SK-N-SH (cell line): ENCODE measurements around the gene CENPO. TPM values are rescaled to one million over a fixed set of nuclear protein-coding genes. Genes with fewer than 3 reads are reported as not detected.

Source experiments
- CTCF ChIA-PET: fragments of 300-600, 350-600 bp; formaldehyde crosslinking; extraction: SDS; loops from one replicate; lab custom pipeline; 2021; lab: Yijun Ruan, JAX
- POLR2A ChIA-PET: fragments of 350-600 bp; sonication (Branson Sonifier 250); formaldehyde crosslinking; extraction: SDS; loops from one replicate; lab custom pipeline; 2020; ENCODE audit warnings: antibody characterized with exemption, inconsistent platforms; lab: Yijun Ruan, JAX
- DNase-seq: peaks from one replicate; pipeline ENCODE4 v3.0.0; 2012
- H2AFZ ChIP-seq: fragments of 200-600 bp; sonication (generic); 2 replicates; pipeline ENCODE4 v1.8.1; 2016; ENCODE audit warnings: antibody characterized with exemption, mild to moderate bottlenecking, low read depth
- H3F3A ChIP-seq: fragments of 200-600 bp; sonication (generic); replicated peaks from 2 replicates; pipeline ENCODE3; 2016; ENCODE audit warnings: antibody characterized with exemption, mild to moderate bottlenecking; ENCODE audit not compliant: insufficient read depth
- H3K27ac ChIP-seq, 2 experiments: fragments of 200-500 bp in 1 of 2; fragments of 200-600 bp in 1 of 2; sonication (Bioruptor generic) in 1 of 2; sonication (generic), shearing (Covaris generic) in 1 of 2; 2 replicates each; pipeline versions ENCODE4 v1.5.1 to v1.6.1; 2014 to 2016; ENCODE audit warnings: low read depth in 2 of 2, inconsistent platforms in 1 of 2, low read length in 1 of 2, mild to moderate bottlenecking in 1 of 2, mixed read lengths in 1 of 2
- H3K27me3 ChIP-seq: fragments of 200-600 bp; sonication (generic), shearing (Covaris generic); 2 replicates; pipeline ENCODE4 v1.6.1; 2016; ENCODE audit warnings: mixed run types; ENCODE audit not compliant: insufficient read depth
- H3K36me3 ChIP-seq, 2 experiments: fragments of 200-500 bp in 1 of 2; fragments of 200-600 bp in 1 of 2; sonication (Bioruptor generic) in 1 of 2; sonication (generic) in 1 of 2; replicated peaks in 1 of 2; 2 replicates each; pipeline versions ENCODE3 to v1.5.1; 2014 to 2016; ENCODE audit warnings: low read length in 1 of 2, mild to moderate bottlenecking in 1 of 2; ENCODE audit not compliant: insufficient read depth in 2 of 2, control insufficient read depth in 1 of 2
- H3K4me1 ChIP-seq, 2 experiments: fragments of 200-500 bp in 1 of 2; fragments of 200-600 bp in 1 of 2; sonication (Bioruptor generic) in 1 of 2; sonication (generic), shearing (Covaris generic) in 1 of 2; 2 replicates each; pipeline versions ENCODE4 v1.5.1 to v1.6.1; 2014 to 2016; ENCODE audit warnings: low read depth in 1 of 2, low read length in 1 of 2, mixed run types in 1 of 2; ENCODE audit not compliant: insufficient read depth in 2 of 2, control insufficient read depth in 1 of 2
- H3K4me2 ChIP-seq: fragments of 200-600 bp; sonication (generic), shearing (Covaris generic); 2 replicates; pipeline ENCODE4 v1.6.1; 2017; ENCODE audit warnings: mixed run types
- H3K4me3 ChIP-seq, 2 experiments: fragments of 200-500 bp in 1 of 2; fragments of 200-600 bp in 1 of 2; sonication (Bioruptor generic) in 1 of 2; sonication (generic), shearing (Covaris generic) in 1 of 2; 2 replicates each; pipeline versions ENCODE4 v1.5.1 to v1.8.1; 2014 to 2016; ENCODE audit warnings: low read depth in 2 of 2, inconsistent platforms in 1 of 2, low read length in 1 of 2, mild to moderate bottlenecking in 1 of 2, mixed read lengths in 1 of 2, moderate library complexity in 1 of 2
- H3K79me2 ChIP-seq: fragments of 200-600 bp; sonication (generic); 2 replicates; pipeline ENCODE4 v1.8.1; 2017; ENCODE audit warnings: mild to moderate bottlenecking; ENCODE audit not compliant: insufficient read depth
- H3K9ac ChIP-seq: fragments of 200-600 bp; sonication (generic); 2 replicates; pipeline ENCODE4 v1.6.1; 2017; ENCODE audit warnings: mixed run types
- H3K9me2 ChIP-seq: fragments of 200-600 bp; sonication (generic); 2 replicates; pipeline ENCODE4 v1.6.1; 2017; ENCODE audit warnings: mixed run types
- H3K9me3 ChIP-seq: fragments of 200-600 bp; sonication (generic); 2 replicates; pipeline ENCODE4 v1.6.1; 2017; ENCODE audit warnings: mixed run types, mild to moderate bottlenecking, moderate library complexity
- H4K20me1 ChIP-seq: fragments of 200-600 bp; sonication (generic); 2 replicates; pipeline ENCODE4 v1.6.1; 2017; ENCODE audit warnings: mild to moderate bottlenecking, mixed run types; ENCODE audit not compliant: insufficient read depth
- CHD2 ChIP-seq: fragments of 150-350 bp; IDR thresholded peaks from 2 replicates; pipeline ENCODE4 v1.6.1; 2018; ENCODE audit warnings: low read length; ENCODE audit not compliant: partially characterized antibody
- ELF1 ChIP-seq: IDR thresholded peaks from 2 replicates; pipeline ENCODE4 v1.4.0; 2012
- EP300 ChIP-seq, 2 experiments: IDR thresholded peaks; 2 replicates each; pipeline versions ENCODE4 v1.4.0 to v1.6.1; 2012; ENCODE audit warnings: borderline replicate concordance in 1 of 2, low read depth in 1 of 2, low read length in 1 of 2
- EZH2phosphoT487 ChIP-seq: fragments of 200-600 bp; sonication (generic); IDR thresholded peaks from 2 replicates; pipeline ENCODE4 v1.6.1; 2017; ENCODE audit warnings: low read depth, mixed run types, mild to moderate bottlenecking, antibody characterized with exemption, moderate library complexity, borderline replicate concordance
- FOSL2 ChIP-seq: IDR thresholded peaks from 2 replicates; pipeline ENCODE4 v1.4.0; 2012; ENCODE audit warnings: low read depth, mild to moderate bottlenecking, moderate library complexity, borderline replicate concordance
- FOXJ3 ChIP-seq: sonication (generic); formaldehyde crosslinking; IDR thresholded peaks from 2 replicates; pipeline ENCODE4 v1.5.1; 2020; ENCODE audit warnings: mild to moderate bottlenecking, missing genetic modification reagents
- FOXM1 ChIP-seq: IDR thresholded peaks from 2 replicates; pipeline ENCODE4 v1.4.0; 2012; ENCODE audit warnings: low read depth, mild to moderate bottlenecking
- IRF3 ChIP-seq: fragments of 150-350 bp; IDR thresholded peaks from 2 replicates; pipeline ENCODE4 v1.6.1; 2016; ENCODE audit warnings: mild to moderate bottlenecking, low read depth, low read length
- MAX ChIP-seq: IDR thresholded peaks from 2 replicates; pipeline ENCODE4 v1.4.0; 2012; ENCODE audit warnings: low read depth
- MEF2A ChIP-seq: IDR thresholded peaks from 2 replicates; pipeline ENCODE4 v1.4.0; 2012; ENCODE audit warnings: low read depth, borderline replicate concordance
- TAF1 ChIP-seq: IDR thresholded peaks from 2 replicates; pipeline ENCODE4 v1.6.1; 2012; ENCODE audit warnings: low read depth, mild to moderate bottlenecking, low read length, moderate library complexity, borderline replicate concordance
- TEAD4 ChIP-seq: IDR thresholded peaks from 2 replicates; pipeline ENCODE4 v1.4.0; 2012; ENCODE audit warnings: mild to moderate bottlenecking, borderline replicate concordance; ENCODE audit not compliant: insufficient read depth
- YY1 ChIP-seq: IDR thresholded peaks from 2 replicates; pipeline ENCODE4 v1.4.0; 2012; ENCODE audit warnings: low read depth, mild to moderate bottlenecking
- ZBTB33 ChIP-seq: IDR thresholded peaks from 2 replicates; pipeline ENCODE4 v1.4.0; 2012; ENCODE audit warnings: low read depth, borderline replicate concordance
- WGBS: methylation state at CpG from one replicate; pipeline ENCODE4 v1.1.6; 2017; ENCODE audit warnings: low lambda C conversion rate; 5-methylcytosine and 5-hydroxymethylcytosine counted together
- polyA plus RNA-seq, 3 experiments: library from polyadenylated mRNA; depleted of rRNA; stranded (reverse); fragments of >200 nt; gene quantifications; 2 replicates each; pipeline ENCODE4 v1.2.3, GENCODE V29; 2012
- TF ChIP-seq, protein P1 (sequence below): IDR thresholded peaks from 2 replicates; pipeline ENCODE4; 2012
- TF ChIP-seq, protein P2 (sequence below): IDR thresholded peaks from 2 replicates; pipeline ENCODE4 v1.4.0; 2012; ENCODE audit warnings: low read depth, borderline replicate concordance
- TF ChIP-seq, protein P3 (sequence below): IDR thresholded peaks from 2 replicates; pipeline ENCODE4 v1.6.1; 2012; ENCODE audit warnings: mild to moderate bottlenecking, low read depth, low read length, moderate library complexity
- TF ChIP-seq, protein P4 (sequence below): fragments of 150-350 bp; IDR thresholded peaks from 2 replicates; pipeline ENCODE4 v1.6.1; 2017; ENCODE audit warnings: antibody characterized with exemption, low read length, low read depth, borderline replicate concordance

CENPO gene
- polyA plus RNA-seq, 1 of the 3 experiments (the other 2 are of a cell fraction): 18.3 TPM

GRCh38 chr2:24843330-24843860 is 50.2 kb downstream of the CENPO start:
- CTCF ChIA-PET: interaction anchor here (1.0 to 1.6 kb wide), 2 partner anchors 10 to 16 kb away, joined by 3 to 7 read pairs; no protein-coding TSS in a partner anchor
- TF ChIP-seq FOXM1: no peak
- TF ChIP-seq, protein P1, sequence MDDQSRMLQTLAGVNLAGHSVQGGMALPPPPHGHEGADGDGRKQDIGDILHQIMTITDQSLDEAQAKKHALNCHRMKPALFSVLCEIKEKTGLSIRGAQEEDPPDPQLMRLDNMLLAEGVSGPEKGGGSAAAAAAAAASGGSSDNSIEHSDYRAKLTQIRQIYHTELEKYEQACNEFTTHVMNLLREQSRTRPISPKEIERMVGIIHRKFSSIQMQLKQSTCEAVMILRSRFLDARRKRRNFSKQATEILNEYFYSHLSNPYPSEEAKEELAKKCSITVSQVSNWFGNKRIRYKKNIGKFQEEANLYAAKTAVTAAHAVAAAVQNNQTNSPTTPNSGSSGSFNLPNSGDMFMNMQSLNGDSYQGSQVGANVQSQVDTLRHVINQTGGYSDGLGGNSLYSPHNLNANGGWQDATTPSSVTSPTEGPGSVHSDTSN: no peak
- TF ChIP-seq ELF1: no peak
- TF ChIP-seq, protein P2, sequence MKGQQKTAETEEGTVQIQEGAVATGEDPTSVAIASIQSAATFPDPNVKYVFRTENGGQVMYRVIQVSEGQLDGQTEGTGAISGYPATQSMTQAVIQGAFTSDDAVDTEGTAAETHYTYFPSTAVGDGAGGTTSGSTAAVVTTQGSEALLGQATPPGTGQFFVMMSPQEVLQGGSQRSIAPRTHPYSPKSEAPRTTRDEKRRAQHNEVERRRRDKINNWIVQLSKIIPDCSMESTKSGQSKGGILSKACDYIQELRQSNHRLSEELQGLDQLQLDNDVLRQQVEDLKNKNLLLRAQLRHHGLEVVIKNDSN: no peak
- no peak for TF ChIP-seq TAF1
- TF ChIP-seq CHD2: no peak
- TF ChIP-seq ZBTB33: no peak
- TF ChIP-seq FOSL2: no peak
- TF ChIP-seq IRF3: no peak
- TF ChIP-seq, protein P3, sequence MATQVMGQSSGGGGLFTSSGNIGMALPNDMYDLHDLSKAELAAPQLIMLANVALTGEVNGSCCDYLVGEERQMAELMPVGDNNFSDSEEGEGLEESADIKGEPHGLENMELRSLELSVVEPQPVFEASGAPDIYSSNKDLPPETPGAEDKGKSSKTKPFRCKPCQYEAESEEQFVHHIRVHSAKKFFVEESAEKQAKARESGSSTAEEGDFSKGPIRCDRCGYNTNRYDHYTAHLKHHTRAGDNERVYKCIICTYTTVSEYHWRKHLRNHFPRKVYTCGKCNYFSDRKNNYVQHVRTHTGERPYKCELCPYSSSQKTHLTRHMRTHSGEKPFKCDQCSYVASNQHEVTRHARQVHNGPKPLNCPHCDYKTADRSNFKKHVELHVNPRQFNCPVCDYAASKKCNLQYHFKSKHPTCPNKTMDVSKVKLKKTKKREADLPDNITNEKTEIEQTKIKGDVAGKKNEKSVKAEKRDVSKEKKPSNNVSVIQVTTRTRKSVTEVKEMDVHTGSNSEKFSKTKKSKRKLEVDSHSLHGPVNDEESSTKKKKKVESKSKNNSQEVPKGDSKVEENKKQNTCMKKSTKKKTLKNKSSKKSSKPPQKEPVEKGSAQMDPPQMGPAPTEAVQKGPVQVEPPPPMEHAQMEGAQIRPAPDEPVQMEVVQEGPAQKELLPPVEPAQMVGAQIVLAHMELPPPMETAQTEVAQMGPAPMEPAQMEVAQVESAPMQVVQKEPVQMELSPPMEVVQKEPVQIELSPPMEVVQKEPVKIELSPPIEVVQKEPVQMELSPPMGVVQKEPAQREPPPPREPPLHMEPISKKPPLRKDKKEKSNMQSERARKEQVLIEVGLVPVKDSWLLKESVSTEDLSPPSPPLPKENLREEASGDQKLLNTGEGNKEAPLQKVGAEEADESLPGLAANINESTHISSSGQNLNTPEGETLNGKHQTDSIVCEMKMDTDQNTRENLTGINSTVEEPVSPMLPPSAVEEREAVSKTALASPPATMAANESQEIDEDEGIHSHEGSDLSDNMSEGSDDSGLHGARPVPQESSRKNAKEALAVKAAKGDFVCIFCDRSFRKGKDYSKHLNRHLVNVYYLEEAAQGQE: no peak
- TF ChIP-seq, protein P4, sequence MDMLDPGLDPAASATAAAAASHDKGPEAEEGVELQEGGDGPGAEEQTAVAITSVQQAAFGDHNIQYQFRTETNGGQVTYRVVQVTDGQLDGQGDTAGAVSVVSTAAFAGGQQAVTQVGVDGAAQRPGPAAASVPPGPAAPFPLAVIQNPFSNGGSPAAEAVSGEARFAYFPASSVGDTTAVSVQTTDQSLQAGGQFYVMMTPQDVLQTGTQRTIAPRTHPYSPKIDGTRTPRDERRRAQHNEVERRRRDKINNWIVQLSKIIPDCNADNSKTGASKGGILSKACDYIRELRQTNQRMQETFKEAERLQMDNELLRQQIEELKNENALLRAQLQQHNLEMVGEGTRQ: no peak
- no peak for TF ChIP-seq EZH2phosphoT487
- no peak for TF ChIP-seq EP300 (IDR thresholded peaks at IDR 0.05; ENCODE audit: borderline replicate concordance in 1 of 2, low read depth in 1 of 2, low read length in 1 of 2)
- no peak for TF ChIP-seq FOXJ3 (CRISPR knock-in tag)
- no peak for TF ChIP-seq TEAD4
- no peak for TF ChIP-seq MAX
- TF ChIP-seq MEF2A: no peak
- no peak for TF ChIP-seq YY1
- POLR2A ChIA-PET: no interaction called here
- Histone ChIP-seq H4K20me1 (no peaks in the 10 kb centered on the region), H2AFZ (no peak overlapping the region), H3K27ac (no peak overlapping the region), H3K9me3 (no peaks in the 10 kb centered on the region), H3K27me3 (no peaks in the 10 kb centered on the region), H3K9me2 (no peaks in the 10 kb centered on the region), H3F3A (no peaks in the 10 kb centered on the region), H3K4me1 (no peaks in the 10 kb centered on the region), H3K4me2 (no peak overlapping the region), H3K9ac (no peak overlapping the region), H3K79me2 (no peaks in the 10 kb centered on the region), H3K4me3 (no peak overlapping the region), H3K36me3 (no peaks in the 10 kb centered on the region)
- DNase-seq: no peak
- 96% methylated on average over 12 of the region's 12 CpGs for WGBS
